Measurements from ENCODE around the gene NPEPL1.

Gene NPEPL1

GRCh38 chr20:58685988-58686387 lies 6.6 kb upstream of the NPEPL1 start:
- no peak for DNase-seq

- no peak for DNase-seq
These were observed 4.2 kb upstream of the NPEPL1 start for GRCh38 chr20:58688414-58688813.

- DNase-seq = no peak
These were observed 3.8 kb upstream of the NPEPL1 start for GRCh38 chr20:58688840-58689239.

GRCh38 chr20:58690396-58691135 lies 2.0 kb upstream of the NPEPL1 start:
- no peak for DNase-seq

- no peak for DNase-seq
These were observed 624 bp upstream of the NPEPL1 start for GRCh38 chr20:58691773-58692578.

DNA sequence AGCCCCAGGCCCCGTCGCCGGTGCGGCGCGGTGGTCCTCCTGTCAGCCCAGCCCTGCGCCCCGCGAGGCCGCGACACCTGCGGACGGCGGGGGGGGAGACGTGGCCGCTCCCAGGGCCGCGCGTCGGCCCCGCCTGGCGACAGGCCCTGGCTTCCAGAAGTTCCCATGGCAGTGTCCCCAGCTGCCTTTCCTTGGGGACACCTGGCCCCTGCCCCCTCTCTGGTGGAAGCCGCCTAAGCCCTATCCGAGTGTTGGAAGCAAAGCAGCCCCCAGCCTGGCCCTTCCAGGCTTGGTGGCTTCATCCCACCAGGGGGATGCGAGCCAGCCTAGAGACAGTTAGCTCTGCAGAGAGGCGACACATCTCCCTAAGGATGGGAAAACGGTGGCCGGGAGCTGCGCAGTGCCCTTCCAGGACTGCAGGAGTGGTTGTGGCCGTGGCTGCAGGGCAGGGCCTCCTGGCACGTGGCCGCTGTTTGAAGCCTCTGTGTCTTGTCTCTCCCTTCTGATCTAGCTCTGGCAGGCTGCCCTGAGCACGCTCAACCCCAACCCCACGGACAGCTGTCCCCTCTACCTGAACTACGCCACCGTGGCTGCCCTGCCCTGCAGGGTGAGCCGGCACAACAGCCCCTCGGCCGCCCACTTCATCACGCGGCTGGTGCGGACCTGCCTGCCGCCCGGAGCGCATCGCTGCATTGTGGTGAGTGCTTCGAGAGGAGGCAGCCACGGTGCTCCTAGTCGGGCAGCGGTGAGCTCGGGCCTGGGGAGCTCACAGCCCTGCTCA lies 816 bp downstream of the NPEPL1 start:
- DNase-seq = no peak

GRCh38 chr20:58694241-58695083 lies 1.9 kb downstream of the NPEPL1 start:
- DNase-seq = no peak

DNA sequence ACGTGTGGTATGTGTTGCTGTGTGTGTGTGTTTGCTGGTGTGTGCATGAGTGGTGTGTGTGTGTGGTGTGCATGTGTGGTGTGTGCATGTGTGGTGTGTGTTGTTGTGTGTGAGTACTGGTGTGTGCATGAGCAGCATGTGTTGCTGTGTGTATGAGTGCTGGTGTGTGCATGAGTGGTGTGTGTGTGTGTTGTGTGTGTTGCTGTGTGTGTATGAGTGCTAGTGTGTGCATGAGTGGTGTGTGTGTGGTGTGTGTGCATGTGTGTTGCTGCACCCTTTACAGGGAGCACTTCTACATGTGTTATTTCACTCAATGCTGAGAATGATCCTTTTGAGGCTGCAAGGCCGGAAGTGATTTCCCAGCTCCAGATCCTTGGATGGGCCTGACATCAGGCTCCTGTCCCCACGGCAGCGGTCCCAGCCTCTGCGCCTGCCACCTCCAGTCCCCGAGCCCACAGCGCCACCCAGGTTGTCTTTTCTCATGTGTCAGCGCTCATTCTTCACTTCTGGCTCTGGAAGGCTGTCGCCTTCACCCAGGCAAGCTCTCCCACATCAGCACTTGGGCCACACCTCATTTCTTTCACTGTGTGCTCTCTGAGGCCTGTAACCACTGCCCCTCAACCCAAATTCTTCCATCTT lies 2.6 kb downstream of the NPEPL1 start:
- DNase-seq = no peak

DNA sequence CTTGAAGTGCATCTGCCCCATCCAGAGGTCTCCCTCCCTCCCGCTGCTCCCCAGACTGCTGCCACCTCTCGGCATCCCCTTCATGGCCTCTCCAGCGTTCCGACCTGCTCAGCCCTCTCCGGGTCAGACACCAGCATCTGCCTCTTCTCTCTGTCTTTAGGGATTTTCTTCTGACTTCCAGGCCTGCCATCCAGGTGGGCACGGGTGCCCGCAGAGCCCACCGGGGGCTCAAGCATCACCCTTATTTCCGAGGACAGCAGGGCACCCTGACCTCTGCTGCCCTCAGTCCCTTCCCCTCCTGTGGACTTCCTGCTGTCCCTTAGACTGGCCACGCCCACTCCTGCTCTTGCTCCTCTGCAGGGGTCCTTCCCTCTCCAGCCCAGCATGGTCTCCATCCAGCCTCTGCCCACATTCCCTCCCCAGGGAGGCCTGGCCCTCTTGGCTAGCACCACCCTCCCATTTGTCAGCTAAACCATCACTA lies 3.3 kb downstream of the NPEPL1 start:
- DNase-seq = no peak

- DNase-seq = no peak
These were observed 3.9 kb downstream of the NPEPL1 start for GRCh38 chr20:58696411-58696961.

DNA sequence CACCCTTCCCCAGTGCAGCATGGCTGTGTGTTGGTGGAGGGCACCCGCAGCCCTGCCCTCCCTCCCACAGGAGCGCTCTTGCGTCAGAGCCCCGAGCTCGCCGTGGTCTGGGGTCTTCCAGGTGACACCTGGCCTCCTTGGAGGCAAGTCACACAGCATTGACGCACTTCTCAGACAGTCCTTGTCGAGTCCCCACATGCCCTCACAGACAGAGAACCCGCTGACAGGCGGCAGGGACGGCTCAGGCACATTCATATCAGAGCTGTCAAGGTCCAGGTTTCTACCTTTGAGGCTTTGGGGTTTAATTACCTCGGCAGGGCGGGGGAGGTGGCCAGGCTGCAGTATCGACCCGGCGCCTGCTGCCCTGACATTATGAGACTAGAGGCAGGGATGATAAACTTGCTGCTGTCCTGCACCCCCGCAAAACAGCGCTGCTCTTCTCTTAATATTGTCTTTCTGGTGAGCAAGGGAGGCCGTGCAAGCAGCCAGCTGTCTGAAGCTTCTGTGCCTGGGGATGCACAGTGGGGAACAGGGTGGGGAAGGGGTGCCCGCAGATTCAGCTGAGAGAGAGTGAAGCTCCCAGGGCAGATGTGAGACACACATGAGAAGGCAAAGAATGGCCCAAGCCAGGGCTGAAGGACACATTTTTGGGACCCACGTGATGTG lies 4.7 kb downstream of the NPEPL1 start:
- DNase-seq = no peak

DNA sequence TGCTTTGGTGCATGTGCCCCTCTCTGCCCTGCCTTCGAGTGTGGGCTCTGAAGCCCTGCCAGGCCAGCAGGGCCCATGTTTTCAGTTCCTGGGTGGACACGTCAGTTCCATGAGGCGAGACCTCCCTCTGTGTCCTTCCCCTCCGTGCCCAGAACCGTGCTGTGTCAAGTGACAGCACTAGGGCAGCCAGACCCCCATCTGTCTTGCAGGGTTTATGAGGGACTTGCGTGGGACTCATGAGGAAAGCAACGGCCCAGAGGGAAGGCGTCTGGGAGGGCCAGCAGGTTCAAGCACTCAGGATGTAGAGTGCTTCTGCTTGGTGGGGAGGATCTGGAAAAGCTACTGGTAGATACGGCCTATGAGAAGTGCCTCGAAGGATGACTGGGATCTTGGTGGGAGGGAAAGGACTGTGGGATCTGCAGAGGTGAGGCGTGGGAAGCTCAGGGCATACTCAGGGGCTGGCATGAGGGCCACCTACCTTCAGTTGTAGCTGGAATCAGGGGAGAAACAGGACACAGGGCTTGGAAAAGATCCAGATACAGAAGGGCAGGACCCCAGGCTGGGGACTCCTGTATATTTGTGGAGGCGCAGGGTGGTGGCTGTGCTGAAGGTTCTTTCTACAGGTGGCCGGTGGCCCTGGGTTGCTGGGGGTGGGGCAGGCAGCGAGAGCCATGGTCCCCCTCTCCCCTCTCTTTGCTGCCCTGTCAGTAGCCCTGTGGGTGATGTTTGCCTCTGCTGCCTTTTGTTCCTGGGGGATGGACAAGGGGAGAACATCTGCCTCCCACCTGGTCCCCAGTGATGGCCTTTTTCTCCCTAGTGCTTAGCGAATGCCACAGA lies 5.5 kb downstream of the NPEPL1 start:
- DNase-seq = no peak

DNA sequence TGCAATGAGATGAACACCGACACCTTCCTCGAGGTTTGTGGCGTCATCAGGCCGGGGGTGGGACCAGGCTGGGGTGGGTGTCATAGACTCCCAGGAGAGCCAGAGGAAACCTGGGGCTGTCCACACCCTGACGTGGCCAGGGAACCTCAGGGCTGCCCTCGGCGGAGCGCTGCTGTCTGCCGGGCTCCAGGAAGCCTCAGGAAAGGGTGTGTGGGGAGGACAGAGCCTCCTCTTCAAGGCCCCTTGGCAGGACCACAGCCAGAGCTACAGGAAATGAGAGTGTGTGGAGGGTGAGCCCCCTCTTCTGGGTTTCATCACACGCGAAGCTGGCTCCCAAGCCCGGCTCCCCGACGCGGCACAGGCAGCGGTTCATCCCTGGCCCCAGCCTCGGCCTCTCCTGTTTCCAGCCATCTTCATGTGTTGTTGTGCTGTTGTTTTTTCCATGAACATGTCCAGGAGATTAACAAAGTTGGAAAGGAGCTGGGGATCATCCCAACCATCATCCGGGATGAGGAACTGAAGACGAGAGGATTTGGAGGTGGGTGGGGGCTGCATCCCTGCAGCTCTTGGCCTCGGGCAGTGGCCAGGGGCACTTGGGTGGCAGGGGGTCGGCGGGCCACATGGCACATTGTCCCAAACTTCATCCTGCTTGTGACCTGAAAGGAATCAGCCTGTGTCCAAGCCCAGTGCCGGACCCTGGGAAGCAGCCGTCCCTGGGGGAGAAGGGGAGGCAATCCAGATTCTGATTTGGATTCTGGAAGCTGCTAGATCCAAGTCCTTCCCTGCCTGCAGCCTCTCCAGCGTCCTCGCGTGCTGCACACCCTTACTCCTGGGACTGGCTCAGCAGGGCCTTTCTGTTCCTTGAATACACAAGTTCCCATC lies 6.4 kb downstream of the NPEPL1 start:
- no peak for DNase-seq

GRCh38 chr20:58699623-58700107 lies 7.1 kb downstream of the NPEPL1 start:
- DNase-seq = no peak

DNA sequence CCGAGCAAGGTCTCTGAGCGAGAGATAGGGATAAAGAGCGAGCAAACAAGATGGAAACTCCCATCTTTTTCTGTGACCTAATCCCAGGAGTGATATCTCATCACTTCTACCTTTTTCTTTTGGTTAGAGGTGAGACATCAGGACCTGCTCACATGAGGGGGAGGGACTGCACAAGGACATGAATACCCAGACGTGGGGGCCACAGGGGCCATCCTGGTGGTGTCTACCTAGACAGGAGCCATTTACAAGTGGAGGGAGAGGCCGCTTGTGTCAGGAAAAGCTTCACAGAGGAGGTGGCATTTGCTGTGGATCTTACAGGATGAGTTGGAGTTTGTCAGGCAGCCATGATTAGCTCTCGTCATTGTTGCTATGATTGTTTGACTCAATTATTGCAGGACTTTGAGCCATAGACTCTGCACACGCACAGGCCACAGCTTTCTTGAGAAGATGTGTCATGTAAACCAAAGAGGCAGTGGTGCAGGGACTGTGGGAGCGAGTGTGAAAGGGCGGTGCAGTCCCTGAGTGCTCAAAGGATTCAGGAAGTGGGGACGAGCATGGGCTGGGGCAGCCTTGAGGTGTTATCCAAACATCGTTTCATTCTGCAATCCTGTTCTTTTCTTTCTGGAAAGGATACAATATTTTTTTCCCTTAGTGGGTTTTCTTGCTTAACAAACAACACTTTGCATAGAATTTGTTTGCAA lies 7.7 kb downstream of the NPEPL1 start:
- DNase-seq = no peak

DNA sequence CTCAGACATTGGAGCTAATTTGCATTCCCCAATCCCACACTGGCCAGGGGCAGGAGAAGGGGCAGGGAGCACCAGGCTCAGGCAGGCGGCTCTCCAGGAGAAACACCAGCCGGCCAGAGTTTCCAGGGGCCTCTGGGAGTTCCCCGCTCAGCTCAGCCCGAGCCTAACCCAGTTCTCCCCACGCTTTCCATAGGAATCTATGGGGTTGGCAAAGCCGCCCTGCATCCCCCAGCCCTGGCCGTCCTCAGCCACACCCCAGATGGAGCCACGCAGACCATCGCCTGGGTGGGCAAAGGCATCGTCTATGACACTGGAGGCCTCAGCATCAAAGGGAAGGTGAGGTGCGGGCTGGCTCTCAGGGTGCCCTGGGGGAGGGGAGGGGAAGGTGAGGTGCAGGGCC lies 8.2 kb downstream of the NPEPL1 start:
- DNase-seq = no peak

- no peak for DNase-seq
These were observed 9.0 kb downstream of the NPEPL1 start for GRCh38 chr20:58701431-58702160.

DNA sequence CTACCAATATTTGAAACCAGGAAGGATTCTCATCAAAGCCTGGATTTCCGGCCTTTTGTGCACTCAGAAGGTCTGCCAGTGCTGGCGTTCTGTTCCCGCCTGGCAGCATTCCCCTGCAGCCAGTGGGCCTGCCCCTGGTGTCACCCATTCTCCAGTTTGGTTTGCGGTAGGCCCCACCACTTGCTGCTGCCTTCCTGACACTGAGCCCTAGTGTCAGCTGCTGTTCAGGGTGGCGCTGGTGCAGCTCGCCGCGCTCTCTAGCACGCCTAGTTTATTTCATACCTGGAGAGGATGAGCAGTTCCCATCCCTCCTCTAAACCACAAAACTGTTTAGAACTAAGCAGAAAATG lies 9.5 kb downstream of the NPEPL1 start:
- DNase-seq = no peak

Measured in activated T-cell treated with anti-CD3 and anti-CD28 coated beads for 4 hours (primary cell).